HG02623 (cell line): Measurements from ENCODE around the gene ALK.

Source experiments
- ATAC-seq: cut with Tn5 transposase; IDR thresholded peaks from one replicate; pipeline ENCODE4 v1.9.1; 2021; ENCODE audit warnings: moderate library complexity; ENCODE audit not compliant: unreplicated experiment

ALK gene

GRCh38 chr2:29426354-29426753 is 495.0 kb downstream of the ALK start:
- ATAC-seq, result no peak

DNA sequence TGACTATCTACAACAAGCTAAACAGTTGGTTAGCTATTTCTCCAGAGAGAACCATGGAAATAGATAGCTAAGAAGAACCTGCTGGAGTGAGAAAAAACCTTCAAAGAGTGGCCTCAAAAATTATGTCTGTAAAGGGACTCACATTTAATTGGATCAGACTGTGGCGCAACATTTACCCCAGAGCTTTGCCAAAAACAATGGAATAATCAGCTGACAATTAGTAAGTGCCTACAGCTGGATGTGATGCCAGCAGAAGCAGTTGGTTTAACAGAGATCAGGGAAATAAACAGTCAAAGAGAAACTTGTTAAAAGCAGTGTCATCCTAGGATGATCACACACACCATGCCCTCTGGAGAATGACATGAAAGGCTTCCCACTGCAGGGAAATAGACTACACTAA is 495.5 kb downstream of the ALK start:
- ATAC-seq, result no peak

- no peak for ATAC-seq
Measured at GRCh38 chr2:29423061-29423666, 498.2 kb downstream of the ALK start.

DNA sequence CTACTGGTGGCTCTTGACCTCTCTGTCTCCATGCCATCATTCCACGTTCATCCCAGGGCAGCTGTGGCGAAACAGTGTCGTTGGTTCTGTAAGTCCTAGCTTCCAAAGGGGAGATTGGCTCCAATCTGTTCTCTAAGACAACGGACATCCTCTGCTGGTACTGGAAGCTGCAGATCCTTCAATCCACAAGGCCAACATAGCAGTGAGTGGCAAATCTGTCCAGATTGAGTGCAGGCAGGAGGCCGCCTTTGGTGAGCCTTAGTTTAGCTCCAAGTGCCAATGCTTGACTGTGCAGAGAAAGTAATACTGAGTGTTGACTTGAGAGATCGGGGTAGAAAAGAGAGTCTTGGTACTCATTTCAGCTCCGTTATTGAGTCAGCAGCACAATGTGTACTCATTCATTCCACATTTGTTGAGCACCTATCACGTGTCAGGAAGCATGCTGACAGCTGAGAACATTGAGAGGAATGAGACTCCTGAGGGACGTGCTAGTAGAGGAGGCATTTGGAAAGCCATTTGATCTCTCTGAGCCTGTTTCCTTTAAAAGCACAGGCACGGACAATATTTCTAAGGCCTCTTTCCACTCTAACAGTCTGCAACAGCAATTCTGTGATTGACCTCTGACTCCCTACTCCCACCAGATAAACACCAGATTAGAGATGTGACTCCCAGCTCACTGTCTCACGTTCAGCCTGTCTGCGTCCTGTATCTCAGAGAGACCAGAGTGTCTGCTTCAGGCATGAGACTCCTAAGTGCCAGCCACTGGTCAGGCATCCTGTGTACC is 500.2 kb downstream of the ALK start:
- no peak for ATAC-seq

- no peak for ATAC-seq
Measured at GRCh38 chr2:29420464-29420863, 500.9 kb downstream of the ALK start.

- no peak for ATAC-seq
Measured at GRCh38 chr2:29417630-29418029, 503.8 kb downstream of the ALK start.

DNA sequence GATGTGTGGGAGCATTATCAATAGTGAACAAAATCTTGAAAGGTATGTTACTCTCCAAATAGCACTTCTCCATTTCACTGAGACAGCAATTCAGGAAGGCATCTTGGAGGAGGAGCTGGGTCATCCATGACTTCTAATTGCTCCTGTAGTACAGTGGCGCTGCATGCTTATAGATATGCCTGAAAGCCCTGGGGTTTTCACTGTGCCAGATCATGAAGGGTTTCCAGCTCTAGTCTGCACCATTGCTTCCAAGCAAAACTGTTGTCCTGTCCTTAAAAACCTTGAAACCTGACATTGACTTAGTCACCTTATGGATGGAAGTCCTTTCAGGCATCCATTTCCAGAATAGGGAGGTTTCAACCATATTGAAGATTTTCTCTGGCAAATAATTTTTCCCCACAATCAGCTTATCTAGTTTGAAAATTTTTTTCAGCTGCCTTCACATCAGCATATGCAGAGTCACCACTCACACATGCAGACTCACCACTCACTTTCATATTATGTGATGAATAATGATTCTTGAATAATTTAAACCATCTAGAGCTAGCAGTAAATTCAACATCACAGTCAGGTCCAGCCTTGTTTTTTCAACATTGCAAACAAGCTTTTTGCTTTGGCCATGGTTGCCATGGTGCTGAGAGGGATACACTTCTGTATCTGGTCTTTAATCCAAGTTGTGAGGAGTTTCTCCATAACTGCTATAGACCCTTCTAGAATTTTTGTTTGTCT is 509.0 kb downstream of the ALK start:
- no peak for ATAC-seq

- no peak for ATAC-seq
Measured at GRCh38 chr2:29405707-29406106, 515.7 kb downstream of the ALK start.

GRCh38 chr2:29405266-29405665 is 516.1 kb downstream of the ALK start:
- ATAC-seq, result no peak

DNA sequence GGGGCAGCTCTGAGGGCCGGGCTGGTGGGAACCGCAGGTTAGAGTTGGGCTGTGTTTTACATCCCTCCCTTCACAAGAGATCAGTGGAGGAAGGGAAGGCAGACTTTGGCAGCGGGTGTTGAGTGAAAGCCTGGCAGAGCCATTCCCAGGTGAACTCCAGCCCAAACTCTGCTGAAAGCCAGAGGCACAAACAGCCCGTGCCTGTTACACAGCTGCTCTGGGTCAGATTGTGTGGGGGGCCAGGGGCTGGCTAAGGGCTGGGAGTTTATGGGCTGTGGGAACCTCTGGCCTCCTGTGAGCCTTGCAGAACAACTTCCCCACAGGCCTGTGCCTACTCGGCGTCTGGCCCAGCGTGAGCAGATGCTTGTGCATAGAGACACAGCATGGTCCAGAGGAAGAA is 519.4 kb downstream of the ALK start:
- ATAC-seq, result no peak

DNA sequence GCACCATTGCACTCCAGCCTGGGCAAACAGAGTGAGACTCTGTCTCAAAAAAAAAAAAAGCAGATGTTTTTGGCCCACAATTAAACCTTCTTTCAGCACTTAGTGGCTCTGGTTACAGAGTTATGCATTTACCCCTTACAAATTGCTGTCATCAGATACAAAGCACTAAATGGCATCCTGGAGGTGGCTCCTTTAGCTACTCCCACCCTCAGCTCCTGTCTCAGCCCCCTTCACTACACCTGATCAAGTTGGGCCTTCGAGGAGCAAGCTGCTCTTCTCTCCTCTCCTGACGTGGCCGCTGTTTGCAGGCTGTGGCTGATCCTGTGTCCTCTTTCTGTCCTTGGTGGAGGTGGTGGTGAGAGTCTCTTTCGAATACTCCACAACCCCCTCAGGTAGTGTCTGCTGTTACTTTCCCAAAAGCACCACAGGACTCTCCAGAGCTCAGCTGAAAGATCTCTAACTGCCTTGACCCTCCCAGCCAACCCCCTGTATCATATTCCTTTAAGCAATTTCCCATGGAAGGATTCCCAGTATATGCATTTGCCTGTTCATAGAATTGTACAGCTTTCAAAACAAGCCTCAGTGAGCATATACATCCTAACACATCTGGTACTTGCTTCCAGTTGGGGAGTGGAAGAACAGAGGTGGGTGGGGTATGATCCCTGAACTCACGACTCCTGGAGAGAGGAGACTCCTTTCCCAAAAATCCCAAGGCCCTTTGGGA is 520.3 kb downstream of the ALK start:
- no peak for ATAC-seq

DNA sequence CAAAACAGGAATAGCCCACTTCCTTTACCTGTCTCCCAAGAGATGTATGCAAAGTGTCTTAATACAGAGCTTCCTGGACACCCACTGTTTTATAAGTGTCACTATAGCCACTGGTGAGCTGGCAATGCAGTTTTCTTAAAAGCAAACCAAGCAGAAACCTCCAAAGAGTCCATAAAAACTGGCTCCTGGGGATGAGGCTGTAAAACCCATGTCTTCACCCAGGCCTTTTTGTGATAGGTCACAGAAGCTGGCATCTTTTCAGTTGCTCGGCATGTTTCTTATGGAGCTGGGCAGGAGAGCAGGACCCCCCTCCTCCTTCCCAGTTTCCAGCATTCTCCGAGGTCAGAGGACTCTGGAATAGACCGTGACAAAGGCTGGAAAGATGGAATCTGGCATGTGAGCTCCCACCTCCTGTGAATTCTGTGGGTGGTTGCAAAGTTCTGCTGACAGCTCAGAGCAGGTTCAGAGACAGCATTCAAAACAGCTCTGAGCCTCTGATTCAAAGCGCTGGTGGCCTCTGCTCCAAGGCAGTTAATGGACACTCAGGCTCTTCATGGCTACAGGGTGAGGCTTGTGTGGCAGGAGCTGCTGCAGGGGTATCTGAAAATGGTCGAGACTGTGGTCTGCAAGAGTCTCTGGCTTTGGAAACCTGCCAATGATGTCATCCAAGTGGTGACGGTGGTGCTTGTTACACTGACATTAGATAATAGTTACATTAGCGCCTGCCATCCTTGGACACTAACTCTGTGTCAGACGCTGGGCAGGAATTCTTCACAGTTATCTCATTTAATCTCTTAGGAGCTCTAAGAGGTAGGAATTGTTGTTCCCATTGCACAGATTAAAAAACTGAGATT is 522.8 kb downstream of the ALK start:
- ATAC-seq, result no peak

DNA sequence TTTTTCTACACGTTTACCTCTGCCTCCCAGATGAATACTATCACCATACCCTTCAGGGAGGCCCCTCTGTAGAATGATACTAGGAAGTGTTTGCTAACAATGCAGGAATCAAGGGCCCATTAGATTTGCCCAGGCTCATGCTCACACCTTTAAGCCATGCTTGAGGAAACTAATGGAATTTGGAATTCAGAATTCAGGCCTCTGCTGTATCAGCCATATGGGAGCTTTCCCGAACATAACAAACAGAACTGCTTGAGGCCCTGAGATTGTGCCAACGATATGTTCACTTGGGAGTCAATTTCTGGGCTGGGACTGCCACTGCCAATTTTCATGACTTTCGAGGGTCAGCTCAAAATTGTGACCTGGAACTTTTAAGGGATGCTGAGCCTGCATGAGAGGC is 523.7 kb downstream of the ALK start:
- no peak for ATAC-seq

DNA sequence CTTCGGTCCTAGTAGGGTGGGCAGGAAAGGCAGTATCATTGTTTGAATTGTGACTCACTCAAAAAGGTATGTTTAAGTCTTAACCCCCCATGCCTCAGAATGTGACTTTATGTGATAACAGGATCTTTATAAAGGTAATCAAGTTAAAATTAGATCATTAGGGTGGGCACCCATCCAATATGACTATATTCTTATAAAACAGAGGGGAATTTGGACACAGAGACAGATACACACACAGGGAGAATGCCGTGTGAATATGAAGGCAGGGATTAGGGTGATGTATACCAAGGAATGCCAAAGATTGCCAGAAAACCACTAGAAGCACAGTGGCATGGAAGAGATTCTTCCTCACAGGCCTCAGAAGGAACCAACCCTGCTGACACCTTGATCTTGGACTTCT is 524.3 kb downstream of the ALK start:
- ATAC-seq, result no peak

DNA sequence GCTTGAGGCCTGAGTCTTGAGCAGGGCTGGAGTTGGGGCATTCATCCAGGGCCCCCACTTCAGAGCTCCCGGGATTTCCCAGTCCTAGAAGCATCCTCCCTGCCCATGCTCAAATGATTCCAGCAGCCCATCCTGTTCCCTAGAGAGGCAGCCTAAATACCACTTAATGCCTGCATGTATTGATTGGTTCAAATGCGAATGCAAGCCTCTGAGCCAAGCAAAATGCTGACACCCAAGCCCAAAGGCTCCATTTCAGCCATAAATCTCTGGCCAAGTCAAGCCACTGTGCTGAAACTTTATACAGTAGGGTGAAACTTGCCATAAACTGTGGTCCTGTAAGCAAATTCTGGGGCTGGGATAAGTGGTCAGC is 526.4 kb downstream of the ALK start:
- ATAC-seq, result no peak

DNA sequence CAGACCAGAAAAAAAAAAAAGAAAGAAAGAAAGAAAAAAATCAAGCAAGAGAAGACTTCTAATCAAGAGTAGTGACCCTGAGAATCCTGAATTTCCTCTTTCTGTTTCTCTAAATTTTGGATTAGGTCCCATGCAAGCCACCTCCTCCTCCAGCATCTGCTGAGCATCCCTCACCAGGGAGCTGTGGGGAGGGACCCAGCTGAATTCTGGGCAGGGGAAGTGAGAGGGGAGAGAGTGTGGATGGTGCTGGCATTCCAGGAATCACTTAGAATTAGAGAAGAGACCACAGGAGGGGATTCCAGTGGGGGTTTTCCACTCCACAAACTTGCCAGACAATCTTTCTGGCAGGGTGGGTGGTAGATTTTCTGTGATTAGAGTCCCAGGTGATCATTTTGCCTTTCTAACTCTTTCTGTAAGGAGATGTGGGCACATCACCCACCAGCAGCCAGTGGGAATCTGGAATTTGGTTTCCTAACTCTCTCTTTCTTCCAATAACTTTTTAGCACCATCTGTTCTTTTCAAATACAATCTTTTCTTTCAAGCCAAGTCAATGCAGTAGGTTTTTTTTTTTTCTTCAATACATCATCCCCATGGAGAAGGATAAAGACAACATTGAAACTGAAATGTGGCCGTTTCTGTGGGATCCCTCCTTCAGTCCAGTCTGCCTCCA is 526.9 kb downstream of the ALK start:
- no peak for ATAC-seq

DNA sequence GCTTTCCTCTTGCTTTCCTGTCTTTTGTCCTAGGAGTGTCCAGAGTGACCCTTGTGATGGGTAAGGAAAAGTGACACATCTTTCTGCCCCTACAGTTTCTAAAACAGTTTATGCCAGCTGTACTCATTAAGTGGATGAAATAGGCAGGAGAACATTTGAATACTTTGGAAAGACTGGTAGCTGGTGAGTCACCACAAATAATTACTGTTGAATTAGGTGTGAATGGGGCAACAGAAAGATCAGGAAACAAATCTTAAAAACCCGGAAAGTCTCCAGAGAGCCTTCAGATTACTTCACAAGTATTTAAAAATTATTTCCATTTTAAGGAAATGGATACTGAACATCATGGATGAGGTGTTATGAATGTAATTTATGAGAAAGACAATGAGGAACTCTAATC is 527.7 kb downstream of the ALK start:
- no peak for ATAC-seq

DNA sequence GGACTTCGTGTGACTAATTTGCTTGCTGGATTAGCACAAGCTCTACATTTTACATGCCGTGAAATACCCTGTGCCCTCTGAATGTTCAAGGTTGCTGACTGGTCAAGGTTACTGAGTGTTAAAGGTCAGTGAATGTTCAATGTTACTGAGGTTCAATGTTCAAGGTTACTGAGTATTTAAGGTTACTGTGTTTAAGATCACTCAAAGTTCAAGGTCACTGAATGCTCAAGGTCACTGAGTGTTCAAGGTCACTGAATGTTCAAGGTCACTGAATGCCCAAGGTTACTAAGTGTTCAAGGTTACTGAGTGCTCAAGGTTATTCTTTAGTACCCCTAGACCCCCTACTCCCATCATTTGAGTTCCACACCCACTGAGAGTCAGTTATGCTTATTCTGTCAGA is 528.6 kb downstream of the ALK start:
- no peak for ATAC-seq

GRCh38 chr2:29390136-29390535 is 531.2 kb downstream of the ALK start:
- ATAC-seq, result no peak

DNA sequence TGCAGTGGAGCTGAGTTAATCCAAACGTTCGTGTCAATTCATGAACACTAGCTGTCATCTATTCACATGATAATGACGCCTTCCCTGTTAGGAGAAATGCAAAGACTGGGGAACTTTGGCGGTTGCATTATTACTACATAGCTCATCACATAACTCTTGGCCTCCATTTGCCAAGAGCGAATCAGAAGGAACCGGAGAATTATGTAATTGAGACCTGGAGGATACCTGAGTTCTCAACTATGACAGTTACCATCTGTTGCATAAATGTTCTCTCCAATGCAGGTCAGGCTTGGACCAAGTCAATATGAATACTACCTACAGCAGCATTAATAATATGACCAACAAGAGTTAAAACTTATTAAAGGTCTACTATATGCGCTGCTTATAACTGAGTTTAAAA is 531.7 kb downstream of the ALK start:
- no peak for ATAC-seq
